ENCODE measurements around the gene HTATIP2. TPM values are rescaled to one million over a fixed set of nuclear protein-coding genes. Genes with fewer than 3 reads are reported as not detected.

Gene HTATIP2
- total and polyA plus RNA-seq, 9 of the 15 experiments (the other 6 are each of a cell fraction or from before 2014, with no cell fraction given): 48.3 to 90.9 (median 64.4) TPM

DNA sequence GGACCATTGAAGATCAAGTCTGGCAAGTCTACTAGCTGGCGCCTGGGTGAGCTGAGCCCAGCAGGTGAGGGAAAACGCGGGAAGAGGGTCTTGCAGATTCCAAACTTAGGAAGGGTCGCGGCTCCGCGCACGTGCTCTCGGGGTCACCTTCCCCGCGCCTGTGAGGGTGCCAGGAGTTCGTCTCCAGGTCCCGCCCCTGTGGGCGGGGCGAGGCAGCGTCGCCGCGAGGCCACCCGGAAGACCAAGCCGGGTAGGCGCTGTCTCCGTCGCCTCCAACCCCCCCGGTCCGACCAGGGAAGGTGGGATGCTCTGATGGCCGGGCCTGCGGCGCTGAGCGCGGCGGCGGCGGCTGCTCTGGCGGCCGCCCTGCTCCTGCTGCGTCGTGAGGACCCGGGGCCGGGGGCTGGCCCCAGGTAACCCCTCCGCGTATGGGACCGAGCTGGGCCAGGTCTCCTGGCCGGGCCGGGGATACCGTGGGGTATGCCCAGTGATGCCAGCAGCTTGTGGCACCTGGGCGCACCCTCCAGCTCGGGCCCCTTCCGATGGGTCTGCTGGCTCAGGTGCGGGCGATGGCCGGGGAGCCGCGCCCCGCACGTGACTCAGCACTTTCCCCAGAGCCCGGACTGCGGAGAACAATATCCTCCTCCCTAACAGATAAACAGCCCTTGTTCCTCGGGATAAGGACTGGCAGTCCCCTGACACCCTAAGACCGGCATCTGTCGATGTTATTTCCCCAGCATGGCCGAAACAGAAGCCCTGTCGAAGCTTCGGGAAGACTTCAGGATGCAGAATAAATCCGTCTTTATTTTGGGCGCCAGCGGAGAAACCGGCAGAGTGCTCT is at the start of gene HTATIP2 (continued):
- TF ChIP-seq HDAC3 (IDR thresholded peaks at IDR 0.05; ENCODE audit: borderline replicate concordance, partially characterized antibody) (no peak), ZNF324 (CRISPR knock-in tag; IDR thresholded peaks at IDR 0.05) (no peak), L3MBTL2 (IDR thresholded peaks at IDR 0.05) (peak; percentile 97), MECOM (CRISPR knock-in tag; IDR thresholded peaks at IDR 0.05) (peak; percentile 86), ZNF165 (CRISPR knock-in tag; IDR thresholded peaks at IDR 0.05; ENCODE audit: borderline replicate concordance) (no peak), TSC22D4 (tag; IDR thresholded peaks at IDR 0.05) (no peak), ZNF140 (CRISPR knock-in tag; IDR thresholded peaks at IDR 0.05) (no peak), ZNF384 (IDR thresholded peaks at IDR 0.05; ENCODE audit: low read depth, low read length) (no peak), CREM (IDR thresholded peaks at IDR 0.05; ENCODE audit: low read depth) (peak; percentile 53), HNRNPUL1 (IDR thresholded peaks at IDR 0.05; ENCODE audit: low read length) (no peak), MAFF (IDR thresholded peaks at IDR 0.05; ENCODE audit: low read length) (peak; percentile 93), HLTF (IDR thresholded peaks at IDR 0.05) (no peak), NCOA6 (IDR thresholded peaks at IDR 0.05) (no peak), SNIP1 (IDR thresholded peaks at IDR 0.05; ENCODE audit: low read depth) (no peak), RBM22 (IDR thresholded peaks at IDR 0.05; ENCODE audit: low read depth, low read length, poor library complexity, severe bottlenecking) (no peak), SOX6 (IDR thresholded peaks at IDR 0.05) (peak; percentile 97), TBP (optimal IDR thresholded peaks at IDR 0.05; ENCODE audit: low read depth, low read length) (peak; percentile 65), PHF8 (IDR thresholded peaks at IDR 0.05; ENCODE audit: borderline replicate concordance, low read length) (peak; percentile 84; the same call in 1 of the 2 replicates)
- TF ChIP-seq, protein P1, sequence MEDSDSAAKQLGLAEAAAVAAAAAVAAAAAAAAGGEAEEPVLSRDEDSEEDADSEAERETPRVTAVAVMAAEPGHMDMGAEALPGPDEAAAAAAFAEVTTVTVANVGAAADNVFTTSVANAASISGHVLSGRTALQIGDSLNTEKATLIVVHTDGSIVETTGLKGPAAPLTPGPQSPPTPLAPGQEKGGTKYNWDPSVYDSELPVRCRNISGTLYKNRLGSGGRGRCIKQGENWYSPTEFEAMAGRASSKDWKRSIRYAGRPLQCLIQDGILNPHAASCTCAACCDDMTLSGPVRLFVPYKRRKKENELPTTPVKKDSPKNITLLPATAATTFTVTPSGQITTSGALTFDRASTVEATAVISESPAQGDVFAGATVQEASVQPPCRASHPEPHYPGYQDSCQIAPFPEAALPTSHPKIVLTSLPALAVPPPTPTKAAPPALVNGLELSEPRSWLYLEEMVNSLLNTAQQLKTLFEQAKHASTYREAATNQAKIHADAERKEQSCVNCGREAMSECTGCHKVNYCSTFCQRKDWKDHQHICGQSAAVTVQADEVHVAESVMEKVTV (CRISPR knock-in tag; IDR thresholded peaks at IDR 0.05): no peak
- TF ChIP-seq, protein P2, sequence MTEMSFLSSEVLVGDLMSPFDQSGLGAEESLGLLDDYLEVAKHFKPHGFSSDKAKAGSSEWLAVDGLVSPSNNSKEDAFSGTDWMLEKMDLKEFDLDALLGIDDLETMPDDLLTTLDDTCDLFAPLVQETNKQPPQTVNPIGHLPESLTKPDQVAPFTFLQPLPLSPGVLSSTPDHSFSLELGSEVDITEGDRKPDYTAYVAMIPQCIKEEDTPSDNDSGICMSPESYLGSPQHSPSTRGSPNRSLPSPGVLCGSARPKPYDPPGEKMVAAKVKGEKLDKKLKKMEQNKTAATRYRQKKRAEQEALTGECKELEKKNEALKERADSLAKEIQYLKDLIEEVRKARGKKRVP (CRISPR knock-in tag; IDR thresholded peaks at IDR 0.05): no peak
- TF ChIP-seq, protein P3, sequence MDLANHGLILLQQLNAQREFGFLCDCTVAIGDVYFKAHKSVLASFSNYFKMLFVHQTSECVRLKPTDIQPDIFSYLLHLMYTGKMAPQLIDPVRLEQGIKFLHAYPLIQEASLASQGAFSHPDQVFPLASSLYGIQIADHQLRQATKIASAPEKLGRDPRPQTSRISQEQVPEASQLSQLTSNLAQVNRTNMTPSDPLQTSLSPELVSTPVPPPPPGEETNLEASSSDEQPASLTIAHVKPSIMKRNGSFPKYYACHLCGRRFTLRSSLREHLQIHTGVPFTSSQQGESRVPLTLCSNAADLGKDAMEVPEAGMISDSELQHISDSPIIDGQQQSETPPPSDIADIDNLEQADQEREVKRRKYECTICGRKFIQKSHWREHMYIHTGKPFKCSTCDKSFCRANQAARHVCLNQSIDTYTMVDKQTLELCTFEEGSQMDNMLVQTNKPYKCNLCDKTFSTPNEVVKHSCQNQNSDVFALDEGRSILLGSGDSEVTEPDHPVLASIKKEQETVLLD (IDR thresholded peaks at IDR 0.05): 0 out of 2 replicates have a peak, but pooled peaks have one; percentile 29

All from K562 (cell line).